Smooth muscle cell (in vitro differentiated cells): ENCODE measurements around the gene MPIG6B. TPM values are rescaled to one million over a fixed set of nuclear protein-coding genes. Genes with fewer than 3 reads are reported as not detected.

Source experiments
- DNase-seq: peaks from one replicate; lab custom pipeline; 2025; ENCODE audit not compliant: unreplicated experiment; lab: John Stamatoyannopoulos, UW
- H2AFZ ChIP-seq: fragments of 200-600 bp; sonication (generic); 2 replicates; pipeline ENCODE4 v1.6.0; 2016; ENCODE audit warnings: antibody characterized with exemption, low read depth, mild to moderate bottlenecking
- H3F3A ChIP-seq: fragments of 200-600 bp; sonication (generic); 2 replicates; pipeline ENCODE4 v1.6.0; 2017; ENCODE audit warnings: antibody characterized with exemption, low read depth
- H3K27ac ChIP-seq: fragments of 200-600 bp; sonication (generic); 2 replicates; pipeline ENCODE4 v1.5.1; 2016; ENCODE audit warnings: low read depth, mild to moderate bottlenecking
- H3K27me3 ChIP-seq: fragments of 200-600 bp; sonication (generic); 2 replicates; pipeline ENCODE4 v1.6.1; 2016; ENCODE audit warnings: low read depth, mild to moderate bottlenecking
- H3K36me3 ChIP-seq: fragments of 200-600 bp; sonication (generic); 2 replicates; pipeline ENCODE4 v1.5.1; 2016; ENCODE audit warnings: low read depth
- H3K4me1 ChIP-seq: fragments of 200-600 bp; sonication (generic); 2 replicates; pipeline ENCODE4 v1.5.1; 2016; ENCODE audit warnings: low read depth
- H3K4me2 ChIP-seq: fragments of 200-600 bp; sonication (generic); 2 replicates; pipeline ENCODE4 v1.6.0; 2016; ENCODE audit warnings: mild to moderate bottlenecking
- H3K4me3 ChIP-seq: fragments of 200-600 bp; sonication (generic); 2 replicates; pipeline ENCODE4 v1.5.1; 2016; ENCODE audit warnings: mild to moderate bottlenecking
- H3K79me2 ChIP-seq: fragments of 200-600 bp; sonication (generic); 2 replicates; pipeline ENCODE4 v1.6.0; 2016; ENCODE audit warnings: low read depth, mild to moderate bottlenecking
- H3K9ac ChIP-seq: fragments of 200-600 bp; sonication (generic); 2 replicates; pipeline ENCODE4 v1.6.0; 2016; ENCODE audit warnings: low read depth
- H3K9me3 ChIP-seq: fragments of 200-600 bp; sonication (generic); replicated peaks from 2 replicates; pipeline ENCODE4 v1.5.1; 2016; ENCODE audit warnings: low read depth
- H4K20me1 ChIP-seq: fragments of 200-600 bp; sonication (generic); 2 replicates; pipeline ENCODE4 v1.6.0; 2016; ENCODE audit warnings: low read depth
- CTCF ChIP-seq: fragments of 200-600 bp; sonication (generic); IDR thresholded peaks from 2 replicates; pipeline ENCODE4 v1.5.1; 2017; ENCODE audit warnings: borderline replicate concordance, mild to moderate bottlenecking, antibody characterized with exemption; ENCODE audit not compliant: insufficient read depth, poor library complexity, severe bottlenecking
- WGBS: methylation state at CpG from one replicate; pipeline ENCODE4 v1.1.7; 2016; ENCODE audit warnings: low lambda C conversion rate; 5-methylcytosine and 5-hydroxymethylcytosine counted together
- polyA plus RNA-seq: library from polyadenylated mRNA; unstranded; fragments of >200 nt; fragmentation: Nextera tagmentation; extraction: Ambion mirVana; gene quantifications from 2 replicates; pipeline ENCODE4 v1.2.1, GENCODE V29; 2016
- total RNA-seq: library from RNA; depleted of rRNA; stranded (reverse); fragments of >200 nt; gene quantifications from 2 replicates; pipeline ENCODE4 v1.2.3, GENCODE V29; 2014

The MPIG6B gene
- total and polyA plus RNA-seq, 2 experiments from 2014 or later = not detected

- H4K20me1 ChIP-seq = no peaks in the 10 kb centered on the region
- no peak overlapping the region for H2AFZ ChIP-seq
- H3K4me1 ChIP-seq = no peaks in the 10 kb centered on the region
- H3K36me3 ChIP-seq = no peaks in the 10 kb centered on the region
- H3K27ac ChIP-seq = no peak overlapping the region
- no peak overlapping the region for H3K4me2 ChIP-seq
- H3K9ac ChIP-seq = no peak overlapping the region
- TF ChIP-seq CTCF = no peak
- peaks cover 10% of the 10 kb centered on the region for H3F3A ChIP-seq
- H3K79me2 ChIP-seq = no peaks in the 10 kb centered on the region
- H3K4me3 ChIP-seq = no peak overlapping the region
- DNase-seq = no peak
- no peaks in the 10 kb centered on the region for H3K9me3 ChIP-seq
- 90% methylated on average over 3 of the region's 3 CpGs for WGBS
- no peaks in the 10 kb centered on the region for H3K27me3 ChIP-seq
Measured at GRCh38 chr6:31722173-31722572, 1.0 kb upstream of the MPIG6B start.

GRCh38 chr6:31723980-31724691 is 963 bp downstream of the MPIG6B start:
- peaks cover 12% of the 10 kb centered on the region for H3F3A ChIP-seq
- peaks cover 6% of the 10 kb centered on the region for H3K79me2 ChIP-seq
- no peak overlapping the region for H3K27ac ChIP-seq
- H3K4me2 ChIP-seq = no peak overlapping the region
- H4K20me1 ChIP-seq = peaks cover 11% of the 10 kb centered on the region
- DNase-seq = no peak
- H3K9me3 ChIP-seq = no peaks in the 10 kb centered on the region
- no peak overlapping the region for H3K4me3 ChIP-seq
- H3K36me3 ChIP-seq = no peaks in the 10 kb centered on the region
- H3K4me1 ChIP-seq = peaks cover 6% of the 10 kb centered on the region
- H3K27me3 ChIP-seq = no peaks in the 10 kb centered on the region
- 95% methylated on average over 25 of the region's 25 CpGs for WGBS
- H2AFZ ChIP-seq = no peak overlapping the region
- no peak for TF ChIP-seq CTCF
- H3K9ac ChIP-seq = no peak overlapping the region

- no peaks in the 10 kb centered on the region for H3K27me3 ChIP-seq
- peaks cover 14% of the 10 kb centered on the region for H4K20me1 ChIP-seq
- TF ChIP-seq CTCF = no peak
- H2AFZ ChIP-seq = no peak overlapping the region
- no peak overlapping the region for H3K27ac ChIP-seq
- no peak for DNase-seq
- H3F3A ChIP-seq = peaks cover 15% of the 10 kb centered on the region
- H3K4me2 ChIP-seq = no peak overlapping the region
- H3K9me3 ChIP-seq = no peaks in the 10 kb centered on the region
- peaks cover 10% of the 10 kb centered on the region for H3K4me1 ChIP-seq
- H3K36me3 ChIP-seq = no peaks in the 10 kb centered on the region
- WGBS = 92% methylated on average over 12 of the region's 12 CpGs
- no peak overlapping the region for H3K4me3 ChIP-seq
- H3K9ac ChIP-seq = no peak overlapping the region
- peaks cover 7% of the 10 kb centered on the region for H3K79me2 ChIP-seq
Measured at GRCh38 chr6:31725502-31726350, 2.6 kb downstream of the MPIG6B start.
